ENCODE data around the gene COX8C.

- TF ChIP-seq, protein P1, sequence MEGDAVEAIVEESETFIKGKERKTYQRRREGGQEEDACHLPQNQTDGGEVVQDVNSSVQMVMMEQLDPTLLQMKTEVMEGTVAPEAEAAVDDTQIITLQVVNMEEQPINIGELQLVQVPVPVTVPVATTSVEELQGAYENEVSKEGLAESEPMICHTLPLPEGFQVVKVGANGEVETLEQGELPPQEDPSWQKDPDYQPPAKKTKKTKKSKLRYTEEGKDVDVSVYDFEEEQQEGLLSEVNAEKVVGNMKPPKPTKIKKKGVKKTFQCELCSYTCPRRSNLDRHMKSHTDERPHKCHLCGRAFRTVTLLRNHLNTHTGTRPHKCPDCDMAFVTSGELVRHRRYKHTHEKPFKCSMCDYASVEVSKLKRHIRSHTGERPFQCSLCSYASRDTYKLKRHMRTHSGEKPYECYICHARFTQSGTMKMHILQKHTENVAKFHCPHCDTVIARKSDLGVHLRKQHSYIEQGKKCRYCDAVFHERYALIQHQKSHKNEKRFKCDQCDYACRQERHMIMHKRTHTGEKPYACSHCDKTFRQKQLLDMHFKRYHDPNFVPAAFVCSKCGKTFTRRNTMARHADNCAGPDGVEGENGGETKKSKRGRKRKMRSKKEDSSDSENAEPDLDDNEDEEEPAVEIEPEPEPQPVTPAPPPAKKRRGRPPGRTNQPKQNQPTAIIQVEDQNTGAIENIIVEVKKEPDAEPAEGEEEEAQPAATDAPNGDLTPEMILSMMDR (conservative IDR thresholded peaks at IDR 0.05; ENCODE audit: low read depth, low read length), result no peak
- no peak for TF ChIP-seq EZH2 (IDR thresholded peaks at IDR 0.05; ENCODE audit: low read length, unreplicated experiment)
Observed at GRCh38 chr14:93395231-93395630, 48.2 kb downstream of the COX8C start.
